Adrenal gland (tissue), 5 donors: ENCODE data around the gene PDF.

Experiments
- CTCF ChIP-seq, 6 experiments: fragments of 450-650 bp in 4 of 6; fragments of 200-600 bp in 2 of 6; sonication (generic) in 1 of 6; IDR thresholded peaks; 1 replicate in 5 of 6; 2 replicates in 1 of 6; pipeline versions ENCODE4 v1.5.1 to v1.8.0; 2016 to 2021; ENCODE audit warnings: antibody characterized with exemption in 6 of 6, mild to moderate bottlenecking in 2 of 6, moderate library complexity in 1 of 6
- POLR2A ChIP-seq, 2 donors: fragments of 450-650 bp; IDR thresholded peaks; one replicate each; pipeline ENCODE4 v1.6.1; 2017; ENCODE audit warnings: antibody characterized with exemption in 2 of 2, mild to moderate bottlenecking in 2 of 2, moderate library complexity in 1 of 2
- donor health status: DM: no; HTN: no; CAD: no.

GRCh38 chr16:69329369-69330285 is 761 bp downstream of the PDF start:
- TF ChIP-seq CTCF (IDR thresholded peaks at IDR 0.05) (no peak), POLR2A (IDR thresholded peaks at IDR 0.05) (no peak)
